HG03060 (cell line): ENCODE measurements around the gene RILPL1.
"Not testable (repeated sequence)": the region's sequence is repeated elsewhere in the genome, so short reads cannot be mapped to it uniquely, and the experiment has no call there.

Experiments used
- ATAC-seq: cut with Tn5 transposase; IDR thresholded peaks from one replicate; pipeline ENCODE4 v1.9.1; 2021; ENCODE audit warnings: low read depth, moderate number of reproducible peaks; ENCODE audit not compliant: unreplicated experiment

RILPL1 gene

GRCh38 chr12:123531091-123531490, 2.4 kb downstream of the RILPL1 start:
- no peak for ATAC-seq

GRCh38 chr12:123530668-123531067, 2.9 kb downstream of the RILPL1 start:
- no peak for ATAC-seq

GRCh38 chr12:123529686-123530085, 3.8 kb downstream of the RILPL1 start:
- no peak for ATAC-seq

GRCh38 chr12:123528858-123529257, 4.7 kb downstream of the RILPL1 start:
- ATAC-seq = no peak

- ATAC-seq = no peak
Observed at GRCh38 chr12:123526542-123527080, 6.9 kb downstream of the RILPL1 start.

GRCh38 chr12:123524378-123524777, 9.1 kb downstream of the RILPL1 start:
- ATAC-seq = no peak

GRCh38 chr12:123523518-123523917, 10.0 kb downstream of the RILPL1 start:
- no peak for ATAC-seq

- ATAC-seq = no peak
Observed at GRCh38 chr12:123522164-123522563, 11.4 kb downstream of the RILPL1 start.

GRCh38 chr12:123520567-123521474, 12.7 kb downstream of the RILPL1 start:
- no peak for ATAC-seq

- ATAC-seq = no peak
Observed at GRCh38 chr12:123519141-123520001, 14.1 kb downstream of the RILPL1 start.

- no peak for ATAC-seq
Observed at GRCh38 chr12:123516216-123516780, 17.2 kb downstream of the RILPL1 start.

- ATAC-seq = not testable (repeated sequence)
Observed at GRCh38 chr12:123514582-123515221, 18.8 kb downstream of the RILPL1 start.

GRCh38 chr12:123513805-123514204, 19.7 kb downstream of the RILPL1 start:
- no peak for ATAC-seq

- no peak for ATAC-seq
Observed at GRCh38 chr12:123512838-123513665, 20.5 kb downstream of the RILPL1 start.

- no peak for ATAC-seq
Observed at GRCh38 chr12:123506843-123507236, 26.7 kb downstream of the RILPL1 start.

GRCh38 chr12:123506059-123506842, 27.3 kb downstream of the RILPL1 start:
- no peak for ATAC-seq

- ATAC-seq = no peak
Observed at GRCh38 chr12:123502163-123502704, 31.3 kb downstream of the RILPL1 start.

GRCh38 chr12:123499332-123499731, 34.2 kb downstream of the RILPL1 start:
- no peak for ATAC-seq
